Gastrocnemius medialis (tissue), 4 donors: ENCODE measurements around the gene IQUB.

ENCODE experiments used
- POLR2A ChIP-seq, 2 donors: fragments of 450-650 bp; IDR thresholded peaks; one replicate each; pipeline ENCODE4 v1.6.1; 2017; ENCODE audit warnings: antibody characterized with exemption in 2 of 2, mild to moderate bottlenecking in 2 of 2, moderate library complexity in 2 of 2
- TF ChIP-seq, protein P1 (sequence below), 5 experiments: fragments of 450-650 bp in 3 of 5; fragments of 200-600 bp in 2 of 5; sonication (generic) in 2 of 5; IDR thresholded peaks in 4 of 5; conservative IDR thresholded peaks in 1 of 5; 1 replicate in 4 of 5; 2 replicates in 1 of 5; pipeline ENCODE4 v1.5.1; 2016 to 2019; ENCODE audit warnings: antibody characterized with exemption in 5 of 5, mild to moderate bottlenecking in 3 of 5, moderate library complexity in 3 of 5

DNA sequence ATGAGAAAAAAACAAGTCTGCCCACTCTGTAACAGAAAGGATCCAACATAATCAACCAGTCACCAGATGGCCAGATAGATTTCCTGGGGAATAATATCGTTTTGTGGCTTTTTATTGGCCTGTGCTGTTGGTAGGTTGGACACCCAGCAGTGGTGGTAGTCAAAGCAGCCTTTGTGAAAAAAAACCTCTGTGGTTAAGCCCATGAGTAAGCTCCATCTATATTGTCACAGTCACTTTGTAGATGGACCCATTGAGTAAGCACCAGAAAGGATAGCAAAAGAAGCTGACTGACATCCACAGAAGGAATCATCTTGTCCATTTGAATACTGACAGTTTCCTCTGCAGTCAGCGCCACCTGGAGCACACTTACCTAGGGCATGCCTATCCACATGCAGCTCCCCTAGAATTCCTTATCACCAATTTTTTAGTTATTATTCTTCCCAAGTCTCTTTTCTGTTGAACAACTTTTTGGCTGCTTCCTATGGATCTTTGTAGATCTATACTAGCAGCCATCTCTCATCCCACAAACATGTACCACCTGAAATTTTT, 96.9 kb downstream of the IQUB start:
- no peak for TF ChIP-seq POLR2A (IDR thresholded peaks at IDR 0.05)
- TF ChIP-seq, protein P1, sequence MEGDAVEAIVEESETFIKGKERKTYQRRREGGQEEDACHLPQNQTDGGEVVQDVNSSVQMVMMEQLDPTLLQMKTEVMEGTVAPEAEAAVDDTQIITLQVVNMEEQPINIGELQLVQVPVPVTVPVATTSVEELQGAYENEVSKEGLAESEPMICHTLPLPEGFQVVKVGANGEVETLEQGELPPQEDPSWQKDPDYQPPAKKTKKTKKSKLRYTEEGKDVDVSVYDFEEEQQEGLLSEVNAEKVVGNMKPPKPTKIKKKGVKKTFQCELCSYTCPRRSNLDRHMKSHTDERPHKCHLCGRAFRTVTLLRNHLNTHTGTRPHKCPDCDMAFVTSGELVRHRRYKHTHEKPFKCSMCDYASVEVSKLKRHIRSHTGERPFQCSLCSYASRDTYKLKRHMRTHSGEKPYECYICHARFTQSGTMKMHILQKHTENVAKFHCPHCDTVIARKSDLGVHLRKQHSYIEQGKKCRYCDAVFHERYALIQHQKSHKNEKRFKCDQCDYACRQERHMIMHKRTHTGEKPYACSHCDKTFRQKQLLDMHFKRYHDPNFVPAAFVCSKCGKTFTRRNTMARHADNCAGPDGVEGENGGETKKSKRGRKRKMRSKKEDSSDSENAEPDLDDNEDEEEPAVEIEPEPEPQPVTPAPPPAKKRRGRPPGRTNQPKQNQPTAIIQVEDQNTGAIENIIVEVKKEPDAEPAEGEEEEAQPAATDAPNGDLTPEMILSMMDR (IDR thresholded peaks at IDR 0.05 in 4 of 5, conservative IDR thresholded peaks at IDR 0.05 in 1 of 5), result no peak
